ENCODE data around the gene EDN1.

DNA sequence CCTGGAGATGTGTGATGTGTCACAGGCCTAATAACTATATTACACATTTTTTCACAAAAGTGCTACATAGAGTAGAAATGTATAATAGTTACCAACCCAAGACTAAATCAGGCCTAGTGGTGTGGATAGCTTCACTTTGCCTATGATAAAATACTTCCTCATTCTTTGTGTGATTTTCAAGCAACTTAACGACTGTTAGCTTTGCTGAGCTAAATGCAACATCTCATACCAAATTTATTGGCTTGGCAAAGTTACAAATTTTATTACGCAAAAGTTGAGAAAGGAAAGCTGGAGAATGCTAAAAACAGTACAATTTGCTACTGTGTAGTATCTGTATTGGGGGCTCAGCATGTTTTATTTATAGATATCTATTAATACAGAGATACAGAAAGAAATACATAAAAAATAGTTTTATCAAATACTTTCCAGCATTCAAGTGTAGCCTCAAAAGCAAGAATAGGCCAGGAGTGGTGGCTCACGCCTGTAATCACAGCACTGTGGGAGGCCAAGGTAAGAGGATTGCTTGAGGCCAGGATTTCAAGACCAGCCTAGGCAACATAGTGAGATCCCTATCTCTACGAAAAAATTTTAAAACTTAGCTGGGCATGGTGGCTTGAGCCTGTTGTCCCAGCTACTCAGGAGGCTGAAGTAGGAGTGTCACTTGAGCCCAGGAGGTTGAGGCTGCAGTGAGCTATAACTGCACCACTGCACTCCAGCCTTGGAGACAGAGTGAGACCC is 3.6 kb upstream of the EDN1 start:
- TF ChIP-seq EZH2 (IDR thresholded peaks at IDR 0.05; ENCODE audit: low read length, unreplicated experiment): no peak
- no peak for TF ChIP-seq CTCF (conservative IDR thresholded peaks at IDR 0.05; ENCODE audit: low read depth, low read length)
